Transverse colon (tissue), 4 donors: ENCODE results near the gene LRIG1. TPM values are rescaled to one million over a fixed set of nuclear protein-coding genes. Genes with fewer than 3 reads are reported as not detected.
A peak's percentile ranks its signal among the peaks of the same experiment; 100 is the strongest.

Experiments used
- DNase-seq: peaks from one replicate; pipeline ENCODE4 v3.0.0-alpha.2; 2019
- H3K27ac ChIP-seq, 4 donors: fragments of 200-600 bp; sonication (generic); 2 replicates each; pipeline ENCODE4 v1.5.1; 2016 to 2018; ENCODE audit warnings: inconsistent platforms in 4 of 4
- H3K27me3 ChIP-seq: fragments of 200-600 bp; sonication (generic); 2 replicates; pipeline ENCODE4 v1.5.1; 2017; ENCODE audit warnings: inconsistent platforms
- H3K36me3 ChIP-seq, 4 donors: fragments of 200-600 bp; sonication (generic); 2 replicates each; pipeline ENCODE4 v1.5.1; 2017 to 2019; ENCODE audit warnings: inconsistent platforms in 4 of 4
- H3K4me1 ChIP-seq, 4 donors: fragments of 200-600 bp; sonication (generic); 2 replicates each; pipeline ENCODE4 v1.5.1; 2017 to 2020; ENCODE audit warnings: inconsistent platforms in 4 of 4
- H3K4me3 ChIP-seq, 4 donors: fragments of 200-600 bp; sonication (generic); 1 replicate in 1 of 4; 2 replicates in 3 of 4; pipeline versions ENCODE4 v1.5.1 to v1.6.1; 2017 to 2019; ENCODE audit warnings: inconsistent platforms in 4 of 4
- H3K9me3 ChIP-seq, 2 donors: fragments of 200-600 bp; sonication (generic); 2 replicates each; pipeline ENCODE4 v1.5.1; 2017 to 2019; ENCODE audit warnings: inconsistent platforms in 2 of 2
- CTCF ChIP-seq, 5 experiments: fragments of 200-600 bp in 3 of 5; fragments of 450-650 bp in 2 of 5; sonication (generic) in 3 of 5; IDR thresholded peaks; 1 replicate in 2 of 5; 2 replicates in 3 of 5; pipeline ENCODE4 v1.5.1; 2016 to 2017; ENCODE audit warnings: antibody characterized with exemption in 5 of 5, inconsistent platforms in 3 of 5, mild to moderate bottlenecking in 2 of 5, moderate library complexity in 1 of 5
- EP300 ChIP-seq: sonication (generic); formaldehyde crosslinking; IDR thresholded peaks from one replicate; pipeline ENCODE4 v1.6.1; 2017; ENCODE audit warnings: antibody characterized with exemption, low read depth
- POLR2A ChIP-seq: fragments of 450-650 bp; IDR thresholded peaks from one replicate; pipeline ENCODE4 v1.6.1; 2016; ENCODE audit warnings: antibody characterized with exemption, mild to moderate bottlenecking, moderate library complexity
- POLR2AphosphoS5 ChIP-seq, 3 donors: sonication (generic); formaldehyde crosslinking; IDR thresholded peaks; one replicate each; pipeline ENCODE4 v1.6.1; 2016; ENCODE audit warnings: antibody characterized with exemption in 3 of 3
- WGBS, 2 donors: methylation state at CpG; one replicate each; pipeline ENCODE4 v1.1.5; 2018; ENCODE audit warnings: low coverage in 1 of 2; 5-methylcytosine and 5-hydroxymethylcytosine counted together
- in situ Hi-C, 4 donors: fragments of 200-750 bp; cut with MboI; loops; one replicate each; pipeline versions ENCODE4 v1.15.0 to v1.15.1; 2017; ENCODE audit warnings: low sequenced_read_pairs in 3 of 4, low pct_ligation_motif_present in 1 of 4, low pct_unique_long_range_greater_than_20kb in 1 of 4
- intact Hi-C: fragments of 100-400 bp; cut with DNase I; formaldehyde crosslinking; loops from one replicate; pipeline ENCODE4 v1.15.1; 2023; ENCODE audit warnings: low total_unique reads
- total RNA-seq, 4 donors: library from RNA; depleted of rRNA; stranded (reverse); fragments of >200 nt; gene quantifications; one replicate each; pipeline ENCODE4 v1.1.0, GENCODE V29; 2016

The LRIG1 gene
- total RNA-seq, 4 donors from 2014 or later = 67.2 to 87.6 (median 79.3) TPM

- Histone ChIP-seq H3K4me1 (peaks cover 49 to 89% (median 72%) of the 10 kb centered on the region in 4 donors), H3K4me3 (peak overlapping the region in 1 of 4 donors; percentile 9), H3K9me3 (no peaks in the 10 kb centered on the region), H3K36me3 (no peaks in the 10 kb centered on the region), H3K27me3 (no peaks in the 10 kb centered on the region), H3K27ac (peak overlapping the region; percentile 94 to 99 (median 96))
- TF ChIP-seq CTCF (IDR thresholded peaks at IDR 0.05) (no peak), POLR2AphosphoS5 (IDR thresholded peaks at IDR 0.05) (no peak), EP300 (no peak), POLR2A (no peak)
- DNase-seq = peak; percentile 33
- intact Hi-C loops (loop anchor here (5.0 kb wide), 1 partner anchor 88 kb away; no protein-coding TSS in a partner anchor), in situ Hi-C loops (no loop called here)
- WGBS, 2 donors = 32 to 42% methylated on average over 3 of the region's 3 CpGs
Observed at GRCh38 chr3:66495668-66496045, 5.2 kb downstream of the LRIG1 start.

- in situ Hi-C loops (no loop called here), intact Hi-C loops (loop anchor here (5.0 kb wide), 1 partner anchor 88 kb away; no protein-coding TSS in a partner anchor)
- 35 to 41% methylated on average over 4 to 7 of the region's 7 CpGs for WGBS, 2 donors
- no peaks in the 10 kb centered on the region for H3K9me3 ChIP-seq
- H3K27ac ChIP-seq = peak overlapping the region; percentile 94 to 99 (median 96)
- no peaks in the 10 kb centered on the region for H3K36me3 ChIP-seq
- peak overlapping the region in 1 of 4 donors; percentile 9 for H3K4me3 ChIP-seq
- DNase-seq = no peak
- H3K27me3 ChIP-seq = no peaks in the 10 kb centered on the region
- no peak for TF ChIP-seq POLR2A
- TF ChIP-seq CTCF (IDR thresholded peaks at IDR 0.05) = no peak
- no peak for TF ChIP-seq EP300
- TF ChIP-seq POLR2AphosphoS5 (IDR thresholded peaks at IDR 0.05) = no peak
- peaks cover 54 to 95% (median 78%) of the 10 kb centered on the region in 4 donors for H3K4me1 ChIP-seq
Observed at GRCh38 chr3:66494959-66495667, 5.7 kb downstream of the LRIG1 start.

GRCh38 chr3:66493458-66494099 lies 7.2 kb downstream of the LRIG1 start:
- Histone ChIP-seq H3K9me3 (no peaks in the 10 kb centered on the region), H3K36me3 (no peaks in the 10 kb centered on the region), H3K27me3 (no peaks in the 10 kb centered on the region), H3K4me3 (no peak overlapping the region), H3K4me1 (peaks cover 61 to 100% (median 81%) of the 10 kb centered on the region in 4 donors), H3K27ac (peak overlapping the region; percentile 94 to 99 (median 96))
- intact Hi-C loops = no loop called here
- 49 to 58% methylated on average over 3 to 5 of the region's 5 CpGs for WGBS, 2 donors
- DNase-seq = peak; percentile 59
- TF ChIP-seq POLR2AphosphoS5 (IDR thresholded peaks at IDR 0.05) = no peak
- TF ChIP-seq EP300 = no peak
- TF ChIP-seq CTCF (IDR thresholded peaks at IDR 0.05) = no peak
- TF ChIP-seq POLR2A = no peak
- in situ Hi-C loops = no loop called here

DNA sequence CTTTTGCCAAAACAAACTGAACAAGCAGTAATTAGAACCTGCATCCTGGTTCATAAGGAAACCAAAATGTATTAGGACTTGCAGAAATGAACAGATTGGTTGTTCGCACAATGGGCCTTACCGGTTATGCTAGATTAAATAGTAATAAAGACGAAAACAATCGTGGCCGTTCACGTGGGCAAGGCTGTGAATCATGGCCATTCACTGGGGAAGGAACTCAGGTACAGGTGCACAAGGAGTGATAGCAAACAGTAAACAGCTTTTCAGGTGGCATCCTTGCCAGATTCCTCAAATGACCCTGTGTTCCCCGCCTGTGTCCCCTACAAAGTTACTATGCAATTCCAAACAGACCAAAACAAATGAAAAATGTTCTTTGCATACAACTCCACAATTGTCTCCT lies 8.2 kb downstream of the LRIG1 start:
- intact Hi-C loops (no loop called here), in situ Hi-C loops (no loop called here)
- no peaks in the 10 kb centered on the region for H3K9me3 ChIP-seq
- no peak overlapping the region for H3K4me3 ChIP-seq
- DNase-seq = peak; percentile 76
- no peaks in the 10 kb centered on the region for H3K27me3 ChIP-seq
- peak in 2 of 3 donors; percentile 25 to 40 for TF ChIP-seq POLR2AphosphoS5 (IDR thresholded peaks at IDR 0.05)
- no peak for TF ChIP-seq POLR2A
- no peak for TF ChIP-seq EP300
- 27 to 38% methylated on average over 1 to 7 of the region's 7 CpGs for WGBS, 2 donors
- H3K36me3 ChIP-seq = no peaks in the 10 kb centered on the region
- peak overlapping the region; percentile 94 to 99 (median 96) for H3K27ac ChIP-seq
- peaks cover 61 to 97% (median 77%) of the 10 kb centered on the region in 4 donors for H3K4me1 ChIP-seq
